K562 (cell line): ENCODE data around the gene BCCIP. TPM values are rescaled to one million over a fixed set of nuclear protein-coding genes. Genes with fewer than 3 reads are reported as not detected.

Experiments used
- ARID2 ChIP-seq: fragments of 450-650 bp; IDR thresholded peaks from 2 replicates; pipeline ENCODE4 v1.6.1; 2017; ENCODE audit warnings: antibody characterized with exemption, mild to moderate bottlenecking
- BMI1 ChIP-seq: fragments of 150-350 bp; IDR thresholded peaks from 2 replicates; pipeline ENCODE4 v1.6.1; 2014; ENCODE audit warnings: low read length
- CXXC5 ChIP-seq: fragments of 250-450 bp; sonication (Bioruptor Pico); IDR thresholded peaks from 2 replicates; pipeline ENCODE4 v1.8.0; 2022; ENCODE audit warnings: inconsistent platforms, mild to moderate bottlenecking, moderate library complexity
- ELF2 ChIP-seq: fragments of 250-450 bp; sonication (Bioruptor Pico); IDR thresholded peaks from 2 replicates; pipeline ENCODE4 v1.5.0; 2021; ENCODE audit warnings: mild to moderate bottlenecking
- FOXK1 ChIP-seq: sonication (generic); formaldehyde crosslinking; IDR thresholded peaks from 2 replicates; pipeline ENCODE4 v1.8.0; 2022; ENCODE audit warnings: missing genetic modification reagents, mild to moderate bottlenecking, borderline replicate concordance
- ILK ChIP-seq: fragments of 450-650 bp; IDR thresholded peaks from 2 replicates; pipeline ENCODE4 v1.6.1; 2016; ENCODE audit warnings: missing genetic modification characterization, low read depth, mild to moderate bottlenecking, missing compliant biosample characterization, moderate library complexity, borderline replicate concordance
- MAFK ChIP-seq: IDR thresholded peaks from 2 replicates; pipeline ENCODE4 v1.6.1; 2011; ENCODE audit warnings: low read length, improper control_type of control experiment
- NFATC3 ChIP-seq: fragments of 450-650 bp; IDR thresholded peaks from 2 replicates; pipeline ENCODE4 v1.6.1; 2017; ENCODE audit warnings: mild to moderate bottlenecking
- NFYB ChIP-seq: IDR thresholded peaks from 2 replicates; pipeline ENCODE4 v1.6.1; 2011; ENCODE audit warnings: mild to moderate bottlenecking, moderate library complexity; ENCODE audit not compliant: insufficient read length; ENCODE audit errors: extremely low read depth
- RHOXF2B ChIP-seq: fragments of 250-450 bp; sonication (Bioruptor Pico); conservative IDR thresholded peaks from 2 replicates; pipeline ENCODE4 v1.5.1; 2021
- SIX5 ChIP-seq, 2 experiments: IDR thresholded peaks; 2 replicates each; pipeline ENCODE4 v1.6.1; 2011; ENCODE audit warnings: low read length in 2 of 2, borderline replicate concordance in 1 of 2, low read depth in 1 of 2, mild to moderate bottlenecking in 1 of 2, moderate library complexity in 1 of 2; ENCODE audit not compliant: insufficient read depth in 1 of 2
- SMAD2 ChIP-seq: fragments of 150-350 bp; IDR thresholded peaks from 2 replicates; pipeline ENCODE4 v1.6.1; 2014; ENCODE audit warnings: low read depth, mild to moderate bottlenecking, low read length
- SP1 ChIP-seq: sonication (generic); formaldehyde crosslinking; IDR thresholded peaks from 2 replicates; pipeline ENCODE4 v1.8.1; 2022; ENCODE audit warnings: mild to moderate bottlenecking, missing genetic modification reagents
- SRSF9 ChIP-seq: fragments of 200-400 bp; formaldehyde crosslinking; IDR thresholded peaks from 2 replicates; pipeline ENCODE4 v1.6.1; 2017; ENCODE audit warnings: low read depth, low read length, borderline replicate concordance
- TAF9B ChIP-seq: fragments of 450-650 bp; IDR thresholded peaks from 2 replicates; pipeline ENCODE4 v1.6.1; 2018; ENCODE audit warnings: mild to moderate bottlenecking; ENCODE audit not compliant: partially characterized antibody
- TCF7L2 ChIP-seq: fragments of 150-350 bp; IDR thresholded peaks from 2 replicates; pipeline ENCODE4 v1.6.1; 2016; ENCODE audit warnings: low read depth, mild to moderate bottlenecking, low read length, moderate library complexity
- ZFP36 ChIP-seq: fragments of 150-350 bp; IDR thresholded peaks from 2 replicates; pipeline ENCODE4 v1.6.1; 2018; ENCODE audit warnings: low read length, low read depth; ENCODE audit not compliant: partially characterized antibody
- ZNF165 ChIP-seq: fragments of 250-450 bp; sonication (Bioruptor Pico); IDR thresholded peaks from 2 replicates; pipeline ENCODE4 v1.4.0; 2020; ENCODE audit warnings: borderline replicate concordance
- ZNF239 ChIP-seq: fragments of 250-450 bp; sonication (Bioruptor Pico); IDR thresholded peaks from 2 replicates; pipeline ENCODE4 v1.4.0; 2020; ENCODE audit warnings: mild to moderate bottlenecking
- polyA plus RNA-seq, 8 experiments: library from polyadenylated mRNA; depleted of rRNA in 4 of 8; stranded (reverse) in 5 of 8; unstranded in 3 of 8; fragments of >200 nt; fragmentation: Nextera tagmentation in 2 of 8; fragmentation: Illumina TruSeq in 1 of 8; extraction: Ambion mirVana in 2 of 8; extraction: Trizol in 1 of 8; gene quantifications; 2 replicates each; pipeline versions ENCODE4 v1.2.1 to v1.2.3, GENCODE V29; 2011 to 2014; ENCODE audit warnings: inconsistent platforms in 1 of 8, missing spikeins in 1 of 8
- total RNA-seq, 7 experiments: library from RNA; depleted of rRNA in 6 of 7; stranded (reverse); fragments of >200 nt in 6 of 7; fragmentation: Illumina TruSeq in 2 of 7; extraction: Trizol in 2 of 7; gene quantifications; 2 replicates each; pipeline versions ENCODE4 v1.2.1 to v1.2.3, GENCODE V29; 2011 to 2021; ENCODE audit warnings: low replicate concordance in 1 of 7
- TF ChIP-seq, protein P1 (sequence below): fragments of 450-650 bp; formaldehyde crosslinking; IDR thresholded peaks from 2 replicates; pipeline ENCODE4 v1.4.0; 2022; ENCODE audit warnings: missing genetic modification characterization
- TF ChIP-seq, protein P2 (sequence below): sonication (generic); formaldehyde crosslinking; IDR thresholded peaks from 2 replicates; pipeline ENCODE4 v1.8.0; 2022; ENCODE audit warnings: mild to moderate bottlenecking, missing genetic modification reagents
- TF ChIP-seq, protein P3 (sequence below): fragments of 450-650 bp; IDR thresholded peaks from 2 replicates; pipeline ENCODE4 v1.6.1; 2016; ENCODE audit warnings: borderline replicate concordance

BCCIP gene
- total and polyA plus RNA-seq, 9 of the 15 experiments (the other 6 are each of a cell fraction or from before 2014, with no cell fraction given): 95.1 to 204 (median 163) TPM

DNA sequence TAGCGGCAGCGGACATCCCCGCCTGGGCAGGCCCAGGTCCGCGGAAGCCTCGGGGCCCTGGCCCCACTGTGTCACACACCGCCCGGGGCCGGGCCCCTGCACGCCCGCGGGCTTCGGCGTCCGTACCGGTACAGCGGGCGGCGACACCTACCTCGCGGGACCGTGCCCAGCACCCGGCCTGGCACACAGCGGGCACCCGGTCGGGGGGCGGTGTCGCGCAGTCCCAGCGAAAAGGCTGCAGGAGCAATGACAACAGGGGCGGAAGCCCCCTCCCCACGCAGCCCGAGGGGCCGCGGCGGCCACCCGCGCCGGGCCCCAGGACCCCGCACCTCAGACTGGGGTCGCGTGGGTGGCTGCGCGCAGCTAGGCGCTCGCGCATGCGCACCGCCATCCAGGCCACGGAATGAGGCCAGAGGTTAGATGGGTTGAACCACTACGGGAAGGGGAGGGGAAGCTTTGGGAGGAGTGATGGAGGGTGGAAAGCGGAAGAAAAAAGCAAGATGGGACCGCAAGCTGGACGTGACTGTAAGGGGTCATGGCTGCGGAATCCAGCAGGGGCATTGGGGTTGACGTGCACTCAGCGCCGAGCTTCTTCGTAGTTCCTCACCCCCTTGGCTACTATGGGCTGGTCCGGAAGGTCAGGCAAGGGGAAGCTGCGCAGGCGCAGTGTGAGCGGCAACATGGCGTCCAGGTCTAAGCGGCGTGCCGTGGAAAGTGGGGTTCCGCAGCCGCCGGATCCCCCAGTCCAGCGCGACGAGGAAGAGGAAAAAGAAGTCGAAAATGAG lies at the start of gene BCCIP, which contains the start of gene UROS (continued):
- TF ChIP-seq NFYB: no peak
- no peak for TF ChIP-seq SMAD2
- peak; percentile 50 for TF ChIP-seq CXXC5
- peak; percentile 21 to 47; a peak in 3 of 4 replicates for TF ChIP-seq SIX5 (IDR thresholded peaks at IDR 0.05; ENCODE audit: borderline replicate concordance in 1 of 2, insufficient read depth in 1 of 2, low read depth in 1 of 2, low read length in 2 of 2)
- TF ChIP-seq, protein P1, sequence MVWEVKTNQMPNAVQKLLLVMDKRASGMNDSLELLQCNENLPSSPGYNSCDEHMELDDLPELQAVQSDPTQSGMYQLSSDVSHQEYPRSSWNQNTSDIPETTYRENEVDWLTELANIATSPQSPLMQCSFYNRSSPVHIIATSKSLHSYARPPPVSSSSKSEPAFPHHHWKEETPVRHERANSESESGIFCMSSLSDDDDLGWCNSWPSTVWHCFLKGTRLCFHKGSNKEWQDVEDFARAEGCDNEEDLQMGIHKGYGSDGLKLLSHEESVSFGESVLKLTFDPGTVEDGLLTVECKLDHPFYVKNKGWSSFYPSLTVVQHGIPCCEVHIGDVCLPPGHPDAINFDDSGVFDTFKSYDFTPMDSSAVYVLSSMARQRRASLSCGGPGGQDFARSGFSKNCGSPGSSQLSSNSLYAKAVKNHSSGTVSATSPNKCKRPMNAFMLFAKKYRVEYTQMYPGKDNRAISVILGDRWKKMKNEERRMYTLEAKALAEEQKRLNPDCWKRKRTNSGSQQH (CRISPR knock-in tag): no peak
- no peak for TF ChIP-seq ZFP36
- TF ChIP-seq, protein P2, sequence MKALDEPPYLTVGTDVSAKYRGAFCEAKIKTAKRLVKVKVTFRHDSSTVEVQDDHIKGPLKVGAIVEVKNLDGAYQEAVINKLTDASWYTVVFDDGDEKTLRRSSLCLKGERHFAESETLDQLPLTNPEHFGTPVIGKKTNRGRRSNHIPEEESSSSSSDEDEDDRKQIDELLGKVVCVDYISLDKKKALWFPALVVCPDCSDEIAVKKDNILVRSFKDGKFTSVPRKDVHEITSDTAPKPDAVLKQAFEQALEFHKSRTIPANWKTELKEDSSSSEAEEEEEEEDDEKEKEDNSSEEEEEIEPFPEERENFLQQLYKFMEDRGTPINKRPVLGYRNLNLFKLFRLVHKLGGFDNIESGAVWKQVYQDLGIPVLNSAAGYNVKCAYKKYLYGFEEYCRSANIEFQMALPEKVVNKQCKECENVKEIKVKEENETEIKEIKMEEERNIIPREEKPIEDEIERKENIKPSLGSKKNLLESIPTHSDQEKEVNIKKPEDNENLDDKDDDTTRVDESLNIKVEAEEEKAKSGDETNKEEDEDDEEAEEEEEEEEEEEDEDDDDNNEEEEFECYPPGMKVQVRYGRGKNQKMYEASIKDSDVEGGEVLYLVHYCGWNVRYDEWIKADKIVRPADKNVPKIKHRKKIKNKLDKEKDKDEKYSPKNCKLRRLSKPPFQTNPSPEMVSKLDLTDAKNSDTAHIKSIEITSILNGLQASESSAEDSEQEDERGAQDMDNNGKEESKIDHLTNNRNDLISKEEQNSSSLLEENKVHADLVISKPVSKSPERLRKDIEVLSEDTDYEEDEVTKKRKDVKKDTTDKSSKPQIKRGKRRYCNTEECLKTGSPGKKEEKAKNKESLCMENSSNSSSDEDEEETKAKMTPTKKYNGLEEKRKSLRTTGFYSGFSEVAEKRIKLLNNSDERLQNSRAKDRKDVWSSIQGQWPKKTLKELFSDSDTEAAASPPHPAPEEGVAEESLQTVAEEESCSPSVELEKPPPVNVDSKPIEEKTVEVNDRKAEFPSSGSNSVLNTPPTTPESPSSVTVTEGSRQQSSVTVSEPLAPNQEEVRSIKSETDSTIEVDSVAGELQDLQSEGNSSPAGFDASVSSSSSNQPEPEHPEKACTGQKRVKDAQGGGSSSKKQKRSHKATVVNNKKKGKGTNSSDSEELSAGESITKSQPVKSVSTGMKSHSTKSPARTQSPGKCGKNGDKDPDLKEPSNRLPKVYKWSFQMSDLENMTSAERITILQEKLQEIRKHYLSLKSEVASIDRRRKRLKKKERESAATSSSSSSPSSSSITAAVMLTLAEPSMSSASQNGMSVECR: peak; percentile 42; the same call in 1 of the 2 replicates
- TF ChIP-seq NFATC3: no peak
- peak; percentile 91 for TF ChIP-seq TCF7L2
- no peak for TF ChIP-seq SP1 (CRISPR knock-in tag)
- TF ChIP-seq BMI1: no peak
- TF ChIP-seq TAF9B: peak; percentile 89
- no peak for TF ChIP-seq ZNF165 (CRISPR knock-in tag)
- no peak for TF ChIP-seq MAFK
- no peak for TF ChIP-seq FOXK1
- no peak for TF ChIP-seq SRSF9
- no peak for TF ChIP-seq ARID2
- no peak for TF ChIP-seq ELF2 (CRISPR knock-in tag)
- no peak for TF ChIP-seq ZNF239
- no peak for TF ChIP-seq ILK (tag)
- TF ChIP-seq, protein P3, sequence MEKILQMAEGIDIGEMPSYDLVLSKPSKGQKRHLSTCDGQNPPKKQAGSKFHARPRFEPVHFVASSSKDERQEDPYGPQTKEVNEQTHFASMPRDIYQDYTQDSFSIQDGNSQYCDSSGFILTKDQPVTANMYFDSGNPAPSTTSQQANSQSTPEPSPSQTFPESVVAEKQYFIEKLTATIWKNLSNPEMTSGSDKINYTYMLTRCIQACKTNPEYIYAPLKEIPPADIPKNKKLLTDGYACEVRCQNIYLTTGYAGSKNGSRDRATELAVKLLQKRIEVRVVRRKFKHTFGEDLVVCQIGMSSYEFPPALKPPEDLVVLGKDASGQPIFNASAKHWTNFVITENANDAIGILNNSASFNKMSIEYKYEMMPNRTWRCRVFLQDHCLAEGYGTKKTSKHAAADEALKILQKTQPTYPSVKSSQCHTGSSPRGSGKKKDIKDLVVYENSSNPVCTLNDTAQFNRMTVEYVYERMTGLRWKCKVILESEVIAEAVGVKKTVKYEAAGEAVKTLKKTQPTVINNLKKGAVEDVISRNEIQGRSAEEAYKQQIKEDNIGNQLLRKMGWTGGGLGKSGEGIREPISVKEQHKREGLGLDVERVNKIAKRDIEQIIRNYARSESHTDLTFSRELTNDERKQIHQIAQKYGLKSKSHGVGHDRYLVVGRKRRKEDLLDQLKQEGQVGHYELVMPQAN: no peak
- TF ChIP-seq RHOXF2B (CRISPR knock-in tag): no peak
